ENCODE results near the gene NOD2.

DNA sequence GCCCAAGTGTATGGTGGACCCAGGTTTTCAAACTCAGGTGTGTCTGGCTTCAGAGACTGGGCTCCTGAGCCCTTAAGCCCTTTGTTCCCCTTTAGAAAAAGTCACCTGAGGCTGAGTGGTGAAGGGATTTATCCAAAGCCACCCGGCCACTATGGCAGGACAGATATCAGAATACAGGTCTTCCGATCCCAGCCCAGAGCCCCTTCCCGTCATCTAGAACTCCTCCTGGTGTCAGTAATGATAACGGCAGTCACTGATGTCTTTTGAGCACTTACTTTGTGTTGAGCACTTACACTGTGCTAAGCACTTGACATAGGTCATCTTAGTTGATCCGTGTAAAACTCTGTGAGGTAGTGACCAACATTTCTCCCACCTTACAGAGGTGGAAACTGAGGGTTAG is 16.6 kb downstream of the NOD2 start:
- TF ChIP-seq EZH2 (IDR thresholded peaks at IDR 0.05; ENCODE audit: insufficient read depth, poor library complexity, severe bottlenecking): no peak
- no peak for TF ChIP-seq EZH2phosphoT487 (IDR thresholded peaks at IDR 0.05; ENCODE audit: insufficient read depth, low read depth)
